Adipocyte (in vitro differentiated cells): ENCODE results near the gene BIN1.
A peak's percentile ranks its signal among the peaks of the same experiment; 100 is the strongest.

ENCODE experiments used
- DNase-seq: peaks from one replicate; pipeline ENCODE4 v3.0.0-alpha.2; 2015; ENCODE audit warnings: low read depth
- H3K27me3 ChIP-seq: replicated peaks from 2 replicates; pipeline ENCODE4 v1.7.0; 2013; ENCODE audit warnings: mild to moderate bottlenecking, low read length, moderate library complexity; ENCODE audit not compliant: control insufficient read depth, insufficient read depth
- H3K36me3 ChIP-seq: 2 replicates; pipeline ENCODE4 v1.7.0; 2013; ENCODE audit warnings: low read length, mild to moderate bottlenecking, moderate library complexity; ENCODE audit not compliant: control insufficient read depth, insufficient read depth, severe bottlenecking
- H3K4me1 ChIP-seq: 2 replicates; pipeline ENCODE4 v1.7.0; 2013; ENCODE audit warnings: mild to moderate bottlenecking, low read length, moderate library complexity; ENCODE audit not compliant: control insufficient read depth, insufficient read depth
- H3K4me3 ChIP-seq: 2 replicates; pipeline ENCODE4 v1.7.0; 2013; ENCODE audit warnings: mild to moderate bottlenecking, low read length, moderate library complexity
- H3K9ac ChIP-seq: 2 replicates; pipeline ENCODE4 v1.7.0; 2013; ENCODE audit warnings: mild to moderate bottlenecking, low read length, moderate library complexity
- H3K9me3 ChIP-seq: 2 replicates; pipeline ENCODE4 v1.7.0; 2013; ENCODE audit warnings: mild to moderate bottlenecking, low read length, moderate library complexity; ENCODE audit not compliant: control insufficient read depth

Gene BIN1

DNA sequence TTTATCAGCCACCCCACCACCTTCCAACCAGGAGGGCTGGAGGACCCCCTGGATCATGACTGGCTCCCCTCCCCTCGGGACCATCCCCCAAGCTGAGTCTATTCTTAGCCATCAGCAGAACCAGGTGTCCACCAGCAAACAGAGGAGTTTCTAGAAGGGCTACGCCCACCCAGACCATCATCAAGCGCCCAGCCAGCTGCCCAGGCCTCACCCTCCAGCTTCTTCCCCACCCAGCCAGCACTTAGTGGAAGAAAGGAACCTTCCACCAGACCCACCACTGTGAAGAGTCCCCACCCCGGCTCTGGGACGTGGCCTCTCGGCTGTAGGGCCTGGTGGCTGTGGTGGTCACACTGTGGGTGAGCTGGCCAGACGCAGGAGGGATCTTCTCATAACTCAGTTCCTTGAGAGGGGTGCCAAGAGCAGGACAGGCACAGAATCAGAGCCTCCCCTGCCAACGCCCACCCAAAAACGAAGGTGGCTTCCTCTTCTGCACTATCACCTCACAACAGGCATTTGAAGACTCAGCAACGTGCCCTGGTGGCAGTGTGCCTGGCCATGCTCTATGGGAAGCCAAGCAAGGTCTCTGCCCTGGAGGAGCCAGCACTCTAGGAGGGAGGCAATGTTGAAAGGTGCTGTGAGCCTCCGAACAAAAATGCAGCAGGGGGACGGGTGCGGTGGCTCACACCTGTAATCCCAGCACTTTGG, 19.0 kb downstream of the BIN1 start:
- no peak for DNase-seq
- Histone ChIP-seq H3K9ac (peak overlapping the region; percentile 68), H3K36me3 (no peaks in the 10 kb centered on the region), H3K27me3 (no peaks in the 10 kb centered on the region), H3K4me1 (peaks cover 51% of the 10 kb centered on the region), H3K9me3 (no peaks in the 10 kb centered on the region), H3K4me3 (peak overlapping the region; percentile 60)

DNA sequence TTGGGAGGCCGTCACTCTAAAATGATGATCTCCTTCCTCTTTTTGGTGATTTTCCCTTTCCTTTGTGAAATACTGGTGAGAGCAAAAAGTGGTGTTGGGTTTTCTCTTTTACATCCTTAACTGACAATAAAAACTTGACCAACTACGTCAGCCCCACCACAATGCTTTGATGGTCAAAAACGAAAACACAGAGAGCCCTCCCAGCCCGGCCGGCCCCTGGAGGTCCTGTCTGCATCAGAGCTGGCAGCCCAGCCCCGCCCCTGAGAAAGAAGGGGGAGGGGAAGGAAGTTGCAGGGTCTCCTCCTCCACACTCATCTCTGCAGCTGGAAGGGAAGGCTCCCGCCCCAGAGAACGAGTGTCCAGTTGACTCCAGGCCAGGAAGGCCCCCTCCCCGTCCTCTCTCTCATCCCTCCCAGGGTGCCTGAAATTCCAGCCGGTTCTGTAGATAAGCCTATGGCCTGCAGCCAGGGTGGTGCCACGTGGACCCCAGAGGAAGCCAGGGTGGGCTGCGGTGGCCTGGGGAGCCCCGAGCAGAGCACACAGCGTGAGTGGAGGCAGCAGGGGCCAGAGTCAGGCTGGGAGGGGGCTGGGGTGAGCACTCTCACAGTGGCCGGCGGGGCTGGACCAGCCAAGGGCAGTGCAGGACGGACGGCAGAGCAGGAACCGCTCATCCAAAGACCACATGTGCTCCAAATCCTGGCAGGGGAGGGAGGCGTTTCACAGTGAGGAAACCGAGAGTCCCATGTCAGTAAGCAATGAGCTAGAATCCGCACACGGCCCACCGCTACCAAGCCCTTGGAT, 19.8 kb downstream of the BIN1 start:
- no peaks in the 10 kb centered on the region for H3K27me3 ChIP-seq
- no peaks in the 10 kb centered on the region for H3K36me3 ChIP-seq
- peak; percentile 66 for DNase-seq
- peaks cover 58% of the 10 kb centered on the region for H3K4me1 ChIP-seq
- peak overlapping the region; percentile 60 for H3K4me3 ChIP-seq
- peak overlapping the region; percentile 68 for H3K9ac ChIP-seq
- H3K9me3 ChIP-seq, result no peaks in the 10 kb centered on the region

DNA sequence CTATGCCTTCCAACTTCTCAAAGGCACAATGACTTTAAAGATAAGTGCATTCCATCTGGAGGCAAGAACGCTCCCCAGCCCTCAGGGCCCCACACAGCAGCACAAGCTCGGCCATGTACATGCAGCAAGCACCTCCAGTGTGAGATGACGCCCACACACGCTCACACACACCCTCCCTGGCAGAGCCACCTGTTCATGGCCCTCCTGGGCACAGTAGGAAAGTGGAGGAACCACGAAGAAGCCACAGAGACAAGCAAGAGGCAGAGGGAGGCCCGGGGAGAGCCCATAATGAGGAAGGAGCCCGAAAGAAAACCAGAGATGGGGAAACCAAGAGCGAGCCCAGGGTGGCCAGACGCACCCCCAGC, 21.7 kb downstream of the BIN1 start:
- no peaks in the 10 kb centered on the region for H3K36me3 ChIP-seq
- H3K4me1 ChIP-seq, result peaks cover 77% of the 10 kb centered on the region
- no peak overlapping the region for H3K4me3 ChIP-seq
- H3K27me3 ChIP-seq, result no peaks in the 10 kb centered on the region
- H3K9me3 ChIP-seq, result no peaks in the 10 kb centered on the region
- H3K9ac ChIP-seq, result peak overlapping the region; percentile 76
- peak; percentile 22 for DNase-seq

DNA sequence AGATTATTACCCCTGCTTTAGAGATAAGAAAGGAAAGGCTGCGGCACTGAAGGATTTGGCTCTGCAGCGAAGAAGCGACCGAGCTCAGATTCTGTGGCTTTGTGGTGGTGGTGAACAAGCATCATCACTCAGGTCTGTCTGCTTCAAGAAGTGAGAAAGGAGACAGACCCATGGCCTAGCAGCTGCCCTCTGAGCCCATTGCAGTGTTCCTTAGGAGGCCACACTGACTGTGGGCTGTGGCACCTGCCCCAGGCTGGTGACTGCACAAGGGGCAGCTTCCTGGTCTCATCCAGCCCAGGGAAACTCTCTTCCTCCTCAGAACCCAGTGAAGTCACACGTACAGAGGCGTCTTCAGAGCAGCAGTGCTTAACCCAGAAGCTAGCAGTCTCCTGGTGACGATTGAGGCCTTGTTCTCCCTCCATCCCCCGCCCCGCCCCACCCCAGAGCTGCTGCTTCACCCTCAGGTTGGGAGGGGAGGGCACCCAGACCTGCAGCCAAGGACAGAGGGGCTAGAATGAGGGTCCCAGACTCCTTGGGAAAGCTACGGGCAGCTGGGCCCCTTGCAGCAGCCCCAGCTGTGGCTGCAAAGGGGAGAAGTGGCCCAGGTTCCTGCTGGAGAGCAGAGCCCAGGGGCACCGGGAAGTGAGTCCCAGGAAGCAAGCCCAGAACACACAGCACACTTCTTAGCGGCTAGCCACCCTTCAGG, 22.2 kb downstream of the BIN1 start:
- Histone ChIP-seq H3K36me3 (no peaks in the 10 kb centered on the region), H3K4me3 (peak overlapping the region; percentile 68), H3K9ac (peak overlapping the region; percentile 76), H3K4me1 (peaks cover 79% of the 10 kb centered on the region), H3K9me3 (no peaks in the 10 kb centered on the region), H3K27me3 (no peaks in the 10 kb centered on the region)
- DNase-seq, result no peak

DNA sequence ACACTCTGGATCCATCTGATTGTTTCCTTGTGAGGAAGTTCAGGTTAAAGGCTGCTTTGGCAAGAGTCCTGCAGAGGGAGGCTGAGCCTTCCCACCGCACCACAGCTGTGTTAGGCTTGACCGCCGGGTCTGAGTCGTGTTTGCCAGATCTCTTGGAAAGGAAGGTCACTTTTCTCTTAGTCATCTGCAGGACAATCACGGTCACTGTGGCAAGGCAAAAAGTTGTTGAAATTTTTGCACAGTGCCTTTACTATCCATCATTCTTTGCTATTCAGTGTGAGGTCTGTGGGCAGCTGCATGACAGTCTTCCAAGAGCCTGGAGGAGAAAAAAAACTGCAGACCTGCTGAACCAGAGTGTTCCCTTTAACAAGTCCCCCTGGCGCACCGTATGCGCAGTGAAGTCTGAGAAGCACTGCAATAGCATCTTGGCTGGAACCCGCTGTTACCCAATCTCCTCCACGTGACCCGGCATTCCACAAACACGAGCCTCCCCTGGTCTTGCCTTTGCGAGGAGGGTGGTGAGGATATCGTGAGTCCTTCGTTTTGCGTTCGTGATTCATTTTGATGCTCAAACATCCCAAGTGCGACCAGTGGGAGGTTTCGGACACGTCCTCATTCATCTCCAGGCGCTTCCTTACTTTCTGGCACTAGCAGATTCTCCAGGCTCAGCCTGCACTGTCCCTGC, 23.0 kb downstream of the BIN1 start:
- peak overlapping the region; percentile 76 for H3K9ac ChIP-seq
- peaks cover 80% of the 10 kb centered on the region for H3K4me1 ChIP-seq
- no peaks in the 10 kb centered on the region for H3K27me3 ChIP-seq
- H3K9me3 ChIP-seq, result no peaks in the 10 kb centered on the region
- DNase-seq, result peak; percentile 38
- no peaks in the 10 kb centered on the region for H3K36me3 ChIP-seq
- peak overlapping the region; percentile 68 for H3K4me3 ChIP-seq

DNA sequence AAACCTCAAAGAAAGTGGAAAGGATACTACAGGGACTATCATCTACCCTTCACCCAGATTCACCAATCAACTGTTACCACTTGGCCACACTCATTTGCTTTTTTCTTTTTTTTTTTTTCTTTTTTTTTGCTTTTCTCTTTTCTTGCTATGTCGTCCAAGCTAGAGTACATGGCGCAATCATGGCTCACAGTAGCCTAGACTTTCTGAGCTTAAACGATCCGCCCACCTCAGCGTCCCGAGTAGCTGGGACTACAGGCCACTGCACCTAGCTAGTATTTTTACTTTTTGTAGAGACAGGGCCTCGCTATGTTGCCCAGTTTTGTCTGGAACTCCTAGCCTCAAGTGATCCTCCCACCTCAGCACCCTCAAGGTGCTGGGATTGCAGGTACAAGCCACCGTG, 24.0 kb downstream of the BIN1 start:
- Histone ChIP-seq H3K4me3 (peak overlapping the region; percentile 56), H3K36me3 (no peaks in the 10 kb centered on the region), H3K9ac (peak overlapping the region; percentile 80), H3K27me3 (no peaks in the 10 kb centered on the region), H3K9me3 (no peaks in the 10 kb centered on the region), H3K4me1 (peaks cover 84% of the 10 kb centered on the region)
- no peak for DNase-seq

DNA sequence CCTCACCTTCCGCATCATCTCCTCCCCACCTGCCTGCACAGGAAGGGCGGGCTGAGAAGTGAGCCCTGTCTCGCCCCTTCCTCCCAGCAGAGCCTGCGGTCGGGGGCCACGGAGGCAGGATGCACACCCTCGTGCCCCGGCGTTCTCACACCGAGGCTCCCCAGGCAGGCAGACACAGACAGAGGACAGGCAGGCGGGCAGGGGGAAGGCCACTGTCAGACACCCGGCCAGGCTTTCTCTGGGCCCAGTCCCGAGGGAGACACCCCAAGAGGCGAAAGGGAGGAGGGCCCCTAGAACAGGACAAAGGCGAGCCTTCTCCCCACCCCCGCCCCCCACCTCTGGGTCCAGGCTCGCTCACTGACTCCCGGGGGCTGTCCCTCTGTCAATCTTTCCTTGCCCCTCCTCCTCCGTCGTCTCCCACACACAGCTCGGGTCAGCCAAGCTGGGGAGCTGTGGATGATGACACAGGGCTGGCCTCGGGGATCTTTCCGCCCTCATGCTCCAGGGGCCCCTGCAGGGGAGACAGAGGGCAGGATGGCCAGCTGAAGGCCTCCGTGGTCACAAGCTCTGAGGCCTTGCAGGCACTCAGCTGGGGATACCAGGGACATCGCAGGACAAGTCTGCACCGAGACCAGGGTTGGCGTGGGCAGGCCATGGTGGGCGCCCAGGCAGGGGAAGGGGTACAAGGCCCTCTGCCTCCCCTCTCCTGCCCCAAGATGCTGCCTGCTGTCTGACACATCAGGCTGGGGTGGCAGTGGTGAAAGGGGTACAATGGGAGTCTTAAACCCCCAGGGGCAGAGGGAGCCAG, 24.9 kb downstream of the BIN1 start:
- Histone ChIP-seq H3K4me3 (peak overlapping the region; percentile 18), H3K4me1 (peaks cover 83% of the 10 kb centered on the region)
- DNase-seq, result no peak

DNA sequence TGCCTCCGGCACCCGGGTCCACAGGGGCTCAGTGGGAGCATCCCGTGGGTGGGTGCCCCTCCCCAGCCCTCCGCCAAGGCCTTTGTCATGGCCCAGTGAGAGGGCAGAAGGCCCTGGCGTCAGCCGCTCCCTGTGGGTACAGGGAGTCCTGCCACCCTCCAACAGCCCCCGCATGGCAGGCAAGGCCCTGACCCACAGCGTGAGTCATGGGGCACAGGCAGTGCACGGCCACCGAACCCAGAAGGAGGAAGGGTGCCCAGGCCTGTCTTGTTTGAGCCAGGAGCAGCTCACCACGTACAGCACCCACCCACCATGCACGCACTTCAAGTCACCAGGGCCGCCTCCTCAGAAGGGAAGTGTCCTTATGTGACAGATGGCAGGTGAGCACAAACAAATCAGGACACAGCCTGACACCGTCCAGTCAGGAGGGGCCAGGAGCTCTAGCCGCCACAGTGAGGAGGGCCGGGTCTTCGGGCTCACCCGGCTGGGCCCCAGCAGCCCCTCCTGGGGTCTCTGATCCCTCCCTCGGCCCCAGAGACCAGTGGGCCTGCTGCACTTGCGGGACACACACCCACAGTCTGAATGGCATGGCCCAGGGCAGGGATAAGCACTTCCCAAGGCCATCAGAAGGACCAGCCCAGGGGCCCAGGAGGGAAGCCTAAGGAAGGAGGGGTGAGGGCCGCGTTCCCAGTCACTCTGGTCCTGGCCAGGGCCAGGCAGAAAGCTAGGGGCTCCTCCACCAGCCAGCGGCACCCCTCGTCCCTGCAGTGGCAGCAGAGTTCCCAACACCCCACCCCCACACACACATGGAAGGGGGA, 25.8 kb downstream of the BIN1 start:
- Histone ChIP-seq H3K27me3 (no peaks in the 10 kb centered on the region), H3K36me3 (no peaks in the 10 kb centered on the region), H3K9me3 (no peaks in the 10 kb centered on the region), H3K9ac (peak overlapping the region; percentile 80), H3K4me3 (peak overlapping the region; percentile 18), H3K4me1 (peaks cover 79% of the 10 kb centered on the region)
- no peak for DNase-seq

More for the DNA sequence above, 24.9 kb downstream of the BIN1 start:
- H3K36me3 ChIP-seq, result no peaks in the 10 kb centered on the region
- H3K9ac ChIP-seq, result peak overlapping the region; percentile 80
- no peaks in the 10 kb centered on the region for H3K9me3 ChIP-seq
- no peaks in the 10 kb centered on the region for H3K27me3 ChIP-seq

DNA sequence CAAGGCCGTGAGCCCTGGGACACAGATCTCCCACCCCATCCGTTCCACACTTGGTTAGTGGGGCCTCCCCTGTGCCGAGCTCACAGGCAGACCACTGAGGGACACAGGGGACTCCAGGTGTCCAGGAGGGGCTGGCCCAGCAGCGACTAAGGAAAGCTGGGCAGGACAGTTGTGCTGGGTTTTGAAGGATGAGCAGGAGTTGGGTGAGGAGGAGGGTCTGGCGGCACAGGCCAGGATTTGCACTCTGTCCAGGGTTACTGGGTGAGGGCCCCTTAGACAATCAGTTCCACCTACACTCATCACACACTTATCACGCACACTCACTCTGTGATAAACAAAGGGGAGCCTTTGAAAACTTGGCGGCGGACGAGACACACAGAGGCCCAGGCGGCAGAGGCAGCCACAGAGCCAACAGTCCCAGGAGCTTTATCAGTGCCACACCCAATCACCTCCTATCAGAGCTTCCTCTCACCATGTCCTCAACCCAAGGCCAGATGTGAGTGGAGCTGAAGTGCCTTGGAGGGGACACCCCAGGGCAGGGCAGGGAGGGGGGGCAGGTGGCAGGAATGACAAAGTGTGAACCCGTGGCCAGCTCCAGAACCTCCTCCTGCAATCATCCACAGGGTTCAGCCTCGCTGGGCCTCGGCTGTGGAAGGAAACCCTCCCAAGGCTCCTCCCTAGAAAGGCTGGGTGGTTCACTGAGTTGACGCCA, 26.6 kb downstream of the BIN1 start:
- no peak overlapping the region for H3K4me3 ChIP-seq
- peak overlapping the region; percentile 80 for H3K9ac ChIP-seq
- no peak for DNase-seq
- H3K36me3 ChIP-seq, result no peaks in the 10 kb centered on the region
- H3K4me1 ChIP-seq, result peaks cover 72% of the 10 kb centered on the region
- H3K27me3 ChIP-seq, result no peaks in the 10 kb centered on the region
- H3K9me3 ChIP-seq, result no peaks in the 10 kb centered on the region
